ENCODE measurements around the gene WDFY4. TPM values are rescaled to one million over a fixed set of nuclear protein-coding genes. Genes with fewer than 3 reads are reported as not detected.

The WDFY4 gene
- total and polyA plus RNA-seq, 2 of the 13 experiments (the other 11 are each of a cell fraction or from before 2014, with no cell fraction given), result not detected

DNA sequence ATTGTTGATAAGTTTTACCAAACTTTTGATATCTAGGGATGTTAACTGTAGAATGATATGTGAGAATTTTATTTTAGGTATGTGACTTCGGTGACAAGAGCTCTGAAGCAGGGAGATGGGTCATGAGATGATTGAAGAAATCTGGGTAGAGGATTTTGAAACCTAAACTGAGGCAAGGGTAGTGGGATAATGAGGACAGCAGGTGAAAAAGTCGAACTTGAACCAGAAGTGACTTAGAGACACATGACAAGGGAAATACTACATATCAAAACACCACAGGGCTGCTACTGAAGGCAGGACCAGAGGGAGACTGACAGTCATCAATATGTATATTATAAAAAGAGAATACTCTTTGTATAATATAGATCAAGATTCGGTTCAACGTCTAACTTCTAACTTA is 113.2 kb downstream of the WDFY4 start (continued):
- TF ChIP-seq, protein P1, sequence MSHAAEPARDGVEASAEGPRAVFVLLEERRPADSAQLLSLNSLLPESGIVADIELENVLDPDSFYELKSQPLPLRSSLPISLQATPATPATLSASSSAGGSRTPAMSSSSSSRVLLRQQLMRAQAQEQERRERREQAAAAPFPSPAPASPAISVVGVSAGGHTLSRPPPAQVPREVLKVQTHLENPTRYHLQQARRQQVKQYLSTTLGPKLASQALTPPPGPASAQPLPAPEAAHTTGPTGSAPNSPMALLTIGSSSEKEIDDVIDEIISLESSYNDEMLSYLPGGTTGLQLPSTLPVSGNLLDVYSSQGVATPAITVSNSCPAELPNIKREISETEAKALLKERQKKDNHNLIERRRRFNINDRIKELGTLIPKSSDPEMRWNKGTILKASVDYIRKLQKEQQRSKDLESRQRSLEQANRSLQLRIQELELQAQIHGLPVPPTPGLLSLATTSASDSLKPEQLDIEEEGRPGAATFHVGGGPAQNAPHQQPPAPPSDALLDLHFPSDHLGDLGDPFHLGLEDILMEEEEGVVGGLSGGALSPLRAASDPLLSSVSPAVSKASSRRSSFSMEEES (CRISPR knock-in tag; IDR thresholded peaks at IDR 0.05), result no peak
- TF ChIP-seq TMF1 (CRISPR knock-in tag; IDR thresholded peaks at IDR 0.05; ENCODE audit: low read depth), result no peak
- no peak for TF ChIP-seq IRF2 (CRISPR knock-in tag; IDR thresholded peaks at IDR 0.05)
- TF ChIP-seq, protein P2, sequence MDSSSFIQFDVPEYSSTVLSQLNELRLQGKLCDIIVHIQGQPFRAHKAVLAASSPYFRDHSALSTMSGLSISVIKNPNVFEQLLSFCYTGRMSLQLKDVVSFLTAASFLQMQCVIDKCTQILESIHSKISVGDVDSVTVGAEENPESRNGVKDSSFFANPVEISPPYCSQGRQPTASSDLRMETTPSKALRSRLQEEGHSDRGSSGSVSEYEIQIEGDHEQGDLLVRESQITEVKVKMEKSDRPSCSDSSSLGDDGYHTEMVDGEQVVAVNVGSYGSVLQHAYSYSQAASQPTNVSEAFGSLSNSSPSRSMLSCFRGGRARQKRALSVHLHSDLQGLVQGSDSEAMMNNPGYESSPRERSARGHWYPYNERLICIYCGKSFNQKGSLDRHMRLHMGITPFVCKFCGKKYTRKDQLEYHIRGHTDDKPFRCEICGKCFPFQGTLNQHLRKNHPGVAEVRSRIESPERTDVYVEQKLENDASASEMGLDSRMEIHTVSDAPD (CRISPR knock-in tag; IDR thresholded peaks at IDR 0.05), result no peak
- TF ChIP-seq ZNF713 (CRISPR knock-in tag; IDR thresholded peaks at IDR 0.05), result no peak

DNA sequence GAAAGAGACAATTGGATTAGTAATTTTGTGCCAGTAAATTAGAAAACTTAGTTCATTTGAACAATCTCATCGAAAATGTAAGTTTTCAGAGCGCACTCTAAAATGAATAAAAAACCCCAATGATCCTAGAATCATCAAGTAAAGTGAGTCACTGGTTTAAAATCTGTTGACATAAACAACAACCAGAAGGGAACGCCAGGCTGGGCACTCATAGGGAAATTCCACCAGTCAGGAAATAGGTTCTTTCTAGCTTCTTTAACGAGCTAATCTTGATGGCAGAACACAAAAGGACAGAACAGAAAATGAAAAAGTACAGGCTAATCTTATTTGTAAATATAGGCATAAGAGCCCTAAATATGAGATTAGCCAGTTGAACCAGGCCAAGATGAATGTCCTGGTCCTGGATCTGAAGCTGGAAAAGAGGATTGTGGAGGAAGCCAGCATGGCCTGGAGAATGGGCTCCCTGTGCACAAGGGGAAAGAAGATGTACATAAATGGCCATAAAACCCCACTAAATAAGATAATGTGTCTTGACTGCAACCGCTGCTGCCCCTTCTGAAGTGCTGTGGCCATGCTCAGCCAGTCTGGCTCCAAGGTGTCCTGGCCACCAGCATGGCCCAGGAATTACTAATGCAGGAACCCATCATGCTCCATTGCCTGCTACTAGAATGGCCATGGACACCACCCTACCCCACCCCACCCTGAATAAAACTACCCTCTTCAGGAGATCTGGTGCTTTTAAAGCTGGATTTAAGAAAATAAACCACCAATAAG is 114.0 kb downstream of the WDFY4 start:
- Histone ChIP-seq H3K4me3 (replicated peaks in 1 of 3; ENCODE audit: insufficient read depth in 1 of 3, low read depth in 2 of 3, low read length in 3 of 3) (no peak overlapping the region), H2AFZ (ENCODE audit: low read length) (no peak overlapping the region), H3K9me3 (ENCODE audit: low read length) (no peaks in the 10 kb centered on the region), H3K79me2 (ENCODE audit: insufficient read depth, low read length) (no peaks in the 10 kb centered on the region), H3K4me1 (ENCODE audit: insufficient read depth, low read length) (no peaks in the 10 kb centered on the region), H3K27me3 (ENCODE audit: control insufficient read depth in 1 of 2, insufficient read depth in 2 of 2, low read length in 2 of 2) (0 out of 5 replicates have a peak, but pooled peaks cover 0 to 6% of the 10 kb centered on the region in 2 experiments), H3K4me2 (ENCODE audit: low read depth, low read length) (no peak overlapping the region), H4K20me1 (ENCODE audit: insufficient read depth, low read length) (no peaks in the 10 kb centered on the region), H3K36me3 (replicated peaks in 1 of 2; ENCODE audit: control insufficient read depth in 1 of 2, insufficient read depth in 2 of 2, low read length in 2 of 2) (no peaks in the 10 kb centered on the region), H3K27ac (ENCODE audit: extremely low read length, insufficient read depth, low read length) (no peak overlapping the region), H3K9ac (ENCODE audit: insufficient read depth, low read depth, low read length) (no peak overlapping the region)
- TF ChIP-seq ATF7 (IDR thresholded peaks at IDR 0.05), result no peak
- TF ChIP-seq ATF7 (CRISPR knock-in tag; IDR thresholded peaks at IDR 0.05), result no peak
- TF ChIP-seq GABPB1 (CRISPR knock-in tag; IDR thresholded peaks at IDR 0.05), result no peak
- TF ChIP-seq SIX1 (CRISPR knock-in tag; IDR thresholded peaks at IDR 0.05; ENCODE audit: borderline replicate concordance), result no peak
- TF ChIP-seq KLF12 (CRISPR knock-in tag; IDR thresholded peaks at IDR 0.05; ENCODE audit: borderline replicate concordance), result no peak
- TF ChIP-seq KLF13 (CRISPR knock-in tag; IDR thresholded peaks at IDR 0.05), result no peak
- no peak for TF ChIP-seq MYNN (CRISPR knock-in tag; IDR thresholded peaks at IDR 0.05; ENCODE audit: low read depth)
- TF ChIP-seq ELF4 (CRISPR knock-in tag; IDR thresholded peaks at IDR 0.05; ENCODE audit: borderline replicate concordance), result no peak
- no peak for TF ChIP-seq CCAR2 (optimal IDR thresholded peaks at IDR 0.05; ENCODE audit: low read depth, low read length)
- no peak for TF ChIP-seq ZNF337 (CRISPR knock-in tag; IDR thresholded peaks at IDR 0.05; ENCODE audit: borderline replicate concordance, low read depth)
- TF ChIP-seq, protein P3, sequence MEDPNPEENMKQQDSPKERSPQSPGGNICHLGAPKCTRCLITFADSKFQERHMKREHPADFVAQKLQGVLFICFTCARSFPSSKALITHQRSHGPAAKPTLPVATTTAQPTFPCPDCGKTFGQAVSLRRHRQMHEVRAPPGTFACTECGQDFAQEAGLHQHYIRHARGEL (CRISPR knock-in tag; IDR thresholded peaks at IDR 0.05), result no peak
- no peak for TF ChIP-seq RAD51 (IDR thresholded peaks at IDR 0.05; ENCODE audit: borderline replicate concordance)
- no peak for TF ChIP-seq HNRNPL (IDR thresholded peaks at IDR 0.05; ENCODE audit: low read depth, low read length)
- TF ChIP-seq, protein P4, sequence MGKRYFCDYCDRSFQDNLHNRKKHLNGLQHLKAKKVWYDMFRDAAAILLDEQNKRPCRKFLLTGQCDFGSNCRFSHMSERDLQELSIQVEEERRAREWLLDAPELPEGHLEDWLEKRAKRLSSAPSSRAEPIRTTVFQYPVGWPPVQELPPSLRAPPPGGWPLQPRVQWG (CRISPR knock-in tag; IDR thresholded peaks at IDR 0.05; ENCODE audit: borderline replicate concordance, low read depth), result no peak
- TF ChIP-seq SIN3B (IDR thresholded peaks at IDR 0.05; ENCODE audit: low read length), result no peak
- ATAC-seq (no peak), DNase-seq (ENCODE audit: low spot score) (no peak), FAIRE-seq (no peak)
- in situ Hi-C loops (cut with HindIII; ENCODE audit: extremely low pct_ligation_motif_present, low pct_unique_long_range_greater_than_20kb), result no loop called here
- 11% methylated on average over 5 of the region's 5 CpGs for WGBS (ENCODE audit: low lambda C conversion rate)
- no TSS peak for BruUV-seq (replicated peaks)
- CTCF ChIA-PET (ENCODE audit: low intra/inter-chr PET ratio, low total read pairs), result no interaction called here
- POLR2A ChIA-PET, result no interaction called here
- intact Hi-C loops (cut with micrococcal nuclease; ENCODE audit: unreplicated experiment), result no loop called here

All from HepG2 (cell line).